Left renal cortex interstitium (tissue), 4 donors: ENCODE data around the gene UPF2. TPM values are rescaled to one million over a fixed set of nuclear protein-coding genes. Genes with fewer than 3 reads are reported as not detected.
A peak's percentile ranks its signal among the peaks of the same experiment; 100 is the strongest.

ENCODE experiments used
- DNase-seq, 4 donors: peaks; one replicate each; pipeline ENCODE4 v3.0.0-alpha.2; 2013; ENCODE audit warnings: low read depth in 4 of 4, low spot score in 2 of 4, missing footprints in 1 of 4
- polyA plus RNA-seq, 4 donors: library from polyadenylated mRNA; unstranded; fragments of 120-200 nt; gene quantifications; one replicate each; pipeline ENCODE4 v1.2.1, GENCODE V29; 2013; ENCODE audit not compliant: insufficient read length in 4 of 4

Gene UPF2
- polyA plus RNA-seq, 4 donors: 32.1 to 40.5 (median 37.3) TPM

DNA sequence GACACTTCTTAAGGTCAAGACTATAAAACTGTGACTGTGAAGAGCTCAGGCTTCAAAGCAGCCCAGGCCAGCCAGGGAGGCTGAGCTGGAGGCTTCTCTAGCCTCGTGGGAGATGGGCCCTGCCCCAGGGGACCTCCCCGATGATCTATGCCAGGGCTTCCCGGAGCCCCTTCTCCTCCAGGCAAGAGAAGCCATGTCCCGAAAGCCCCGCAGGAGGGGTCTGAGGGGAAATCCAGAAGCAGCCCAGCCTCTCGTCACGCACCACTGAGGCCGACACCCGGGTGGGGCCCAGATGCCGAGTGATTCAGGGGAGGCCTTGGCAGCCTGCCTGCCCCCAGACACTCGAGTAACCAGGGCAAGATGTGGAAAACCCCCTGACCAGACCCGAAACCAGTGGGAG is 155.8 kb downstream of the UPF2 start:
- no peak for DNase-seq

DNA sequence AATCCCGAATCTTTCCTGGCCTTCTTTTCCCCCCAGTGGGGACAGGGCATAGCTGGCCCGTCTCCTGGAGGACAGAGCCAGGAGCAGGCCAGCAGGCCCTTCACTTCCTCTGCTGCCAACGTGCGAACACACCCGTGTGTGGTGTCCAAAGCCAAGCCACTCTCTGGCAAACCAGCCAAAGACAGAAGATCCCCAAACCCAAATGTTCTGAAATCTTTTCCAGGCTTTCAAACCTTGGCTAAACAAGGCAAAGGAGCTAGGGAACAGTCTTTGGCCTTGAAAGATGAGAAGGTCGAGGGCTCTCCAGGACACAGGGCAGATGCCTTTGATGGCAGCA is 156.5 kb downstream of the UPF2 start:
- DNase-seq: no peak

DNA sequence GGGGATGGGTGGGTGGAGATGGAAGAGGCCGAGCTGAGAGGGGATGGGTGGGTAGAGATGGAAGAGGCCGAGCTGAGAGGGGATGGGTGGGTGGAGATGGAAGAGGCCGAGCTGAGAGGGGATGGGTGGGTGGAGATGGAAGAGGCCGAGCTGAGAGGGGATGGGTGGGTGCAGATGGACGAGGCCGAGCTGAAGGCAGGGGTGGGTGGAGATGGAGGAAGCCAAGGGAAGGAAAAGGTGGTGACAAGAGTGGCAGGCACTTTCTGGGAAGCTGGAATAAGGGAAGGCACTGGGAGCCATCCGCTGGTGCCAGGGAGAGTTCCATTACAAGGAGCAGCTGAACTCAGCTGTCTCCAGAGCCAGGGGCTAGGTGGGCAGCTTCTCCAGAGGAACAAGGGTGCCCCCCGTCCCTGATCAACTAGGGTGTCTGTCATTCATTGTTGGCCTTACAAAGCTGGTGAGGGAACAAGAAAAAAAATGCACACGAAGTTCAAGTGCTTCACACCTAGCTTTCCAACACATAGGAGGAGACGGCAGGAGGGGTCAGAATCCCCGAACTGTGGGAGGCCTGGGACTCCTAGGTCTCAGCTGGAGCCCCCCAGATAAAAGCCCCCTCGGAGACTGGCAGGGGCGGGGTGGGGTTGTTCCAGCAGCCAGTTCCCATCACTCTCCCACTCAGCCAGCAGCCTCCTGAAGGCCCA is 157.0 kb downstream of the UPF2 start:
- no peak for DNase-seq

DNA sequence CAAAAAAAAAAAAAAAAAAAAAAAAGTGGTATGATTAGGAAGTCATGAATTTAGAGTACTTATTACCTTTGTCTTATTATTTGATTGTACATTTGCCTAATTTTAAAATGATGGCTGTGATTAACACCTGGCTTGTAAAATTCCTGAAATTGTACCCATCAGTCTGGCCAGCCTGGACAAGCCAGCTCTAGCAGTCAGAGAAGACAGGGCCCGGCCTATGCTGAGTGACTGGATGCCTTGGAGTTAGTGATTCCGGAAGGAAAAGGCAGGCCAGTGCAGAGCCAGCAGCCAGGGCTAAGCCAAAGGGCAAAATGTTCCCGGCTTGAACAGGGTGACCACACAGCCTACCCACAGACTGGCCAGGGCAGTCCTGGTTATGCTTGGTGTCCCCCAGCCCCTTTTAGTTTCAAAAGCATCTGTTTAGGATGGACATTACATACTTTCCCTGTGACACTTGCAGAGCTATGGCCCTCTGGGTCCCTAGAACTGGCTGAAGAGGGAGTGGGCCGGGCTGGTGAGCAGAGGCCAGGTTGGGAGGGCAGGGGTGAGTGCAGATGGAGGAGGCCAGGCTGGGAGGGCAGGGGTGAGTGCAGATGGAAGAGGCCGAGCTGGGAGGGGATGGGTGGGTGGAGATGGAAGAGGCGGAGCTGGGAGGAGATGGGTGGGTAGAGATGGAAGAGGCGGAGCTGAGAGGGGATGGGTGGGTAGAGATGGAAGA is 157.7 kb downstream of the UPF2 start:
- no peak for DNase-seq

DNA sequence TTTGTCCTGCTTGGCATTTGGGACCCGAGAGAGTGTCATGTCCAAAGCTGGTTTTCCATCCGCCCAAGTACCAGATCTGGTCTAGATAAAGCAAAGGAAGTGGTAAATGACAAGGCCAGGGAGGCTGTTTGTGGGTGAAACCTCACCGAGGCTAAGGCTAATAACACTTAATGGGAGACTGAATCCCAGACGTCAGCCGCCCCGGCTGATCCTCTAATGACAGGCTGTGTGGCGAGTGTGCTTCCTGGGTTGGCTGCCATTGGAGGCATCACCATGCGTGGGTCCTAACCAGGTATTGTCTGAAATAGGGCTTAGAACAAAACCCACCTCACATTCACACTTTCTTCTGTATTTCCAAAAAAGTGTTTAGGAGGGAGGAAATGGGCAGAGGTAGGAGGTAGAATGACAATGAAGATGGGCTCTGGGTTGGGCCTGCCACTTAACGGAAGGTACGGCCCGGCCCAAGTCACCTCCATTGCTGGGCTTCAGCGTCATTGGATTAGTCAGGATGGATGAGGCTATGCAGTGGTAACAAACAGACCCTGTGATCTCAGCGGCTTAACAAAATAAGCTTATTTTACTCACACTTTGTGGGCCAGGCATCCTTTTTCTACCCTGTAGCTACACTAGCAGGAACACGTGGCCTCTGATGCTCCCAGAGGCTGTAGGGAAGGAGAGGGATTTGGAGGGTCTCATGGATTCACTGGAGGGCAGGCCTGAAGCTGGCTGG is 159.8 kb downstream of the UPF2 start:
- DNase-seq: no peak

DNA sequence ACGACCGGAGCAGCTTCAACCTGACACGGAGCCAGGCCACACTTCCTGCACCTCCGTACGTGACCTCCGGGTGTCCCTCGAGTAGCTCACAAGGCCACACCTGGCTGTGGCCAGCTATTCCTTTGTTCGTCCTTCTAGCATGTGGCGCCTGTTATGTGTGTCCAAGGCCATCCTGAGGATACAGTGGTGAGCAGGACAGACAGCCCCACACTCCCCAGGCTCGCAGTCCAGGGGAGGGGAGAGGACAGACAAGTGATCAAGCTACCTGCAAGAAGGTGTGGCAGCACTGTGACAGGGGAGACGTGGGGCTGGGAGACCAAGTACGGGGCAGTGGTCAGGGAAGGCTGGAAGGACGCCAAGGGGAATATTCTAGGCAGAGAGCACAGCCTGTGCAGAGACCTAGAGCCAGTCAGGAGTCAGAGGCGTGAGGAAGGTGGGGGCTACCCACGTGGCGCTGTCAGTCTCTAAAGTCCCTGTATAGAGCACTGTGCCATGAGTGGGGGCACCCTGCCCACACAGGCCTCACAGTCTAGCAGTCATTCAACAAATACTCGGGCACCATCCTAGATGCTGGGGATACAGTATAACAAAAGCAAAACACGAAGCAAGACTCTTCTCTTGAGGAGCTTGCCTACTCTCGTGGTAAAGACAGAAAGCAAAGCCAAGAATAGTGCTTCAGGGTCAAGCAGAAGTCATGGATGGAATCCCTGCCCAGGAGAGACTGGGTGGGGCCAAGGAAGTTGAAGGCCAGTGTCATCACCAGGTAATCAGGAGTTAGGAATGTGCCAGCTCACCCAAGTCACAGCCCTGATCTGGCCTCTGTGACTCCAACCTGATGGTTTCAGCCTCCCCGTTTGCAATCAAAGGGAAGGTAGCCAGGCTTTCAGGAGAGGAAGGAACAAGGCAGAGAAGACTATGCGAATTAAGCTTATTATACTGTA is 160.9 kb downstream of the UPF2 start:
- no peak for DNase-seq

DNA sequence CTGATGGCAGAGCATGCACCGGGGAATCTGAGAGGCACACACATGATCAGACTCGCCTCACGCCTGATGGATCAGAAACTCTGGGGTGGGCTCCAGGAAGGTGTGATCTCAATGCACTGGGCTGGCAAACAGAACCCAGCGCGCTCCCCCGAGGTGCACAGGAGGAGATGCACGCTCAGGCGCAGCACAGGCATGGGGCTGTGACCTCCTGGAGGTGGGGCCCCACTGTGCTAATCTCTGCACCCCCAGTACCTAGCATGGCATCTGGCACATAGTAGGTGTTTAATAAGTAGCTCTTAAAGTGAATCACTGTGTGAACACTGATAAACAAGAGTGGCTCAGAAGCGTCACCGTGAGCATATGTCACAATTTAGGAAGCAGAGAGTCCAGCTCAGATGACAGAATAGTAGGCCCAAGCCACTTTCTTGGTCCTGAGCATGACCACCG is 161.6 kb downstream of the UPF2 start:
- no peak for DNase-seq

DNA sequence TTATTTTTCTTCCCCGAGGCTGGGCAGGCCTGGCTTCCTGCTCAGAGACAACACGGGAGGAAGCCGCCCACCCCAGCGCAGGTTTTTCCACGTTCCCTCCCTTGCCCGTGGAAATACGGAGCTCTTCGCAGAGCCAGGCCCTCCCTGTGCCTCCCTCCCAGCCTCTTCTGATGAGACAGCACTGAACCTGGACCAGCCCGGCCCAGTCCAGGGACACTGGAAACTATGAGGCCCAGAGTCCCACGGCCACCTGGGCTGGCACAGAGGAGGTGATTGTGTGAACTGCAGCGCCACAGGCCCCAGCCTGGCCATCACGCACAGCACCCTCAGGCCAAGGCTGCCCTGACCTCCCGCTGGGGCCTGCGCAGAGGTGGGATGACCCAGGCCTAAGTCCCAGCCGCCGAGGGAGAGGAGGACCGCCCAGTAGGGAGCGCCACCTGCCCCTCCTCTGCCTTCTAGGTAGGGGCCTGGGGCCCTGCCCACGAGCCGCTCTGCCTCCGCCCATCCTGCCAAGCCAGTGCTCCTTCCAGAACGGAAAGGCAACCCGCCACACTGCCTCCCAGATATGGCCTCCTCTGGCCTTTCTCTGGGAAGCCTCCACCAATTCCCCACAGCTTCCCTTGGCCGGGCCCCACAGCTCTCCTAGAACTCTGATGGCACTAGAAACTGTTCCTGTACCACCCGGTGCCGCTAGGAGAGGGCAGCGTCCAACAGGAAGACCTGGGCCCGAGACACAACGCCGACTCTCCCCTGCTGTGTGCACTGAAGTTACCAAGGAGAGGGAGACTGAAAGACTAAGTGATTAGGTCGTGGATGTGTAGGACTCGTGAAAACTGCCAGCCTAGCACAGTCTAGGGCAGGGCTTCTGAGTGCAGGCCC is 162.2 kb downstream of the UPF2 start:
- DNase-seq: no peak

DNA sequence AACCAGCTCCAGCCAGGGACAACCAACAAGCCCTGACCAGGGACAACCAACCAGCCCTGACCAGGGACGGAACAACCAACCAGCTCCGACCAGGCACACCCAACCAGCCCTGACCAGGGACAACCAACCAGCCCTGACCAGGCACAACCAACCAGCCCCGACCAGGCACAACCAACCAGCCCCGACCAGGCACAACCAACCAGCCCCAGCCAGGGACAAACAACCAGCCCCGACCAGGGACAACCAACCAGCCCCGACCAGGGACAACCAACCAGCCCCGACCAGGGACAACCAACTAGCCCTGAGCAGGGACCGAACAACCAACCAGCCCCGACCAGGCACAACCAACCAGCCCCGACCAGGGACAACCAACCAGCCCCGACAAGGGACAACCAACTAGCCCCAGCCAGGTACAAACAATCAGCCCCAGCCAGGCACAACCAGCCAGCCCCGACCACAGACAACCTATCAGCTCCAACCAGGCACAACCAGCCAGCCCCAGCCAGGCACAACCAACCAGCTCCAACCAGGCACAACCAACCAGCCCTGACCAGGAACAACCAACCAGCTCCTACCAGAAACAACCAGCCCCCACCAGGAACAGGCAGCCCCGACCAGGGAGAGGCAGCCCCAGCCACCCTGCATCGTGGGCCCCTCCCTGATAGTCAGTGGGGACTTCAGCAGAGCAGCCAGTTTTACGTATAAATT is 163.1 kb downstream of the UPF2 start:
- no peak for DNase-seq

DNA sequence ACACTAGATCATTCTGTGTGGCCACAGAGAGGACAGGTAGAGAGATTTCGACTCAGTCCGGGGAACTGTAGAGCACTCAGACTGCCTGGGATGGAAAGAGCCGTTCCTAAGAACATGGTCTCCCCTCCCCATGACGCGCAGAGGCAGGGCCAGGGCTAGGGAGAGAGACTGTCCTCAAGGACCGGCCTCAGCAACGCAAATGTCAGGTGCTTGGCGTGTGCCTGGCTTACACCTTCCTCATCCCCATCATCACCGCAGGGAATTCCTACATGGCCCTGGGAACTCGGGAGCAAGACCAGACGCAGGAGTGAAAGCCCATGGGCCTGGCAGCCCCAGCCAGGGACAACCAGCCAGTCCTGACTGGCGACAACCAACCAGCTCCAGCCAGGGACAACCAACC is 163.8 kb downstream of the UPF2 start:
- no peak for DNase-seq

DNA sequence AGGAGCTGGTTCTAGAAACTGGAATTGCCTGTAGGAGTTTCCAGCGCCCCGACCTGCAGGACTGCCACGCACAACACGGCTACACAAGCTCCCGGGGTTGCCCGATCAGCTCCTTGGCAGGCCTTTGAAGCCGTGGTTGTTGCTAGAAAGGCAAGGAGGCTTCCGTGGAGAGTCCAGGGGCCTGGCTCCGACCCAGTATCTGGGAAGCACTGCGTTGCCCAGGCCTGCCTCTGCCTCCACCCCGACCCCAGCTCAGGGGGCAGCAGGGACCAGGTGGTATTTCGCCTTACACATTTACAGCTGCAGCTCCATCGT is 165.1 kb downstream of the UPF2 start:
- DNase-seq: no peak

DNA sequence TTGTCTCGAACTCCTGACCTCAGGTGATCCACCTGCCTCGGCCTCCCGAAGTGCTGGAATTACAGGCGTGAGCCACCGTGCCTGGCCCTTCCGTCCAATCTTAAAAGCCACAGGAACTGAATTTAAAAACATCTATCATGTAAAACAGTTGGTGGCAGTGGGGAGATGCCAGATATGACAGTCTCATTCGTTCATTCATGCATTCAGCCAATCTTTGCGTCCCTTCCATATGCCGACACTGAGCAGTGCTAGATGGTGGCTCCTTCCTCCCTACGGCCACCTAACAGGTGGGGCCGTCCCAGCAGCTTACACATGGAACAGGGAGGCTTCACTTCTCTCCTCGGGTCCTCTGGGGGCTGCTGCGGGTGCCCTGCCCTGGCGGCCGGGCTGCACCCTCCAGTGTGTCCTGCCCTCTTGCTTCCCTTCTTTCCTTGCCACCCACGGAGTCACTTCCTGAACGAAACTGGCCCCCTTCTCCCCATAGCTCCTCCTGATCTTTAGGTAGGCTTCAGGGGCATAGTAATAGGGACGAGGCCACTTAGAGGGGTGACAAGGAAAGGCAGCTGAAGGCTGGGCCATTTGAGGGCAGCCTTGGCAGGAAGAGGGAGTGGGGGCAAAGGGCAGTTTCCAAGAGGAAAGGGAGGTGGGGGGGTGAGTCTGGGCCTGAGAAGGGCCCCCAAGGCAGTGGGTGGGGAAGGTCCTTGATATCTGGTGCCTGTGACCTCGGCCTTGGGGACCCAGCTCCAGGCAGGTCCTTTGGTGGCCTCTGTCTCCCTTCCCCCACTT is 165.6 kb downstream of the UPF2 start:
- no peak for DNase-seq

DNA sequence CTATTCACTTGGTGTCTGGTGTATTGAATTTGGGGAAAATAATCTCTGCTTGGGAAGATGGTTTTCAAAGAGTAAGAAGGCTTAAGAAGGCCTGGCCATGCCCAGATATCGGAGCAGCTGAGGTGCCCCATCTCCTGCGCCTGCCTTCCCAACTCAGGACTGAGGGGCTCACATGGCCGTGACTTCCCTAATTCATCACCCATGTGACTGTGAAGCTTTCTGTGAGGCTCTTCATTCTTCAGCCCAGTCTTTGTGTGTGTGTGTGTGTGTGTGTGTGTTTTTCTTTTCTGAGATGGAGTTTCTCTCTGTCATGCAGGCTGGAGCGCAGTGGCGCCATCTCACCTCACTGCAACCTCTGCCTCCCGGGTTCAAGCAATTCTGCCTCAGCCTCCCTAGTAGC is 166.3 kb downstream of the UPF2 start:
- no peak for DNase-seq

DNA sequence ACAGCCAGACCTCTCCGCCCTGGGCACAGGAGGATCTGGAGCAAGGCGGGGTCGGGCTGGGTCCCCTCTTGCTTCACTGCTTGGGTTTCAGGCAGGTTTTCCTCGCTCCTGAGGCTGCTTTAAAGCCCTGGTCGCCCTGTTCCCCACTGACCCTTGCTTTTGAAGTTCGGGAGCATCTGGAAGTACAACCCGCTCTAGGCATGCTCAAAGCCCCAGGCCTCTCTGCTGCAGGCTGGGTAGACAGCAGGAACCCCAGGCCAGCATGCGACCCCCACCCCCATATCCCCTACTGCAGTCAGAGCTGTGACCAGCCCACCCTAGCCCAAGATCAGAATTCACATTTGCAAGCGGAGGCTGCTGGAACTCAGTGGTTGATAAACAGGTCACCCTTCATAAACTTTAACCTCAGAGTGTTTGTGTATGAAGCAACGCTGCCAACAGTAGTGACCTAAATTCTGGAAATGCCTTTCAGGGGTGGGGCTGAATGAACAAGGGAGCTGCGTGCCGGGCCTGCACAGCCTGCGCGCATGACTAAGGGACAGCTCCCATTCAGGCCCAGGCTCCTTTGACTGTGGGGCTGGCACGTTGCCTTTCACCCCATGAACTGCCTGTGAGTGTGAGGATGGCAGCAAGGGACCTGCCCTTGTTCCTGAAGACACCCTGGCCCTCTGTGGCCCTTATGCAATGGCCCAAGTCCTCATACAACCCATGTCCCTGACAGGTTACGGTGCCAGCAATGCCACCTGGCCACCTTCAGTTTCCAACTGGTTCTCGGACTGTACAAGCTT is 166.9 kb downstream of the UPF2 start:
- peak in 2 of 4 donors; percentile 61 to 80 for DNase-seq

DNA sequence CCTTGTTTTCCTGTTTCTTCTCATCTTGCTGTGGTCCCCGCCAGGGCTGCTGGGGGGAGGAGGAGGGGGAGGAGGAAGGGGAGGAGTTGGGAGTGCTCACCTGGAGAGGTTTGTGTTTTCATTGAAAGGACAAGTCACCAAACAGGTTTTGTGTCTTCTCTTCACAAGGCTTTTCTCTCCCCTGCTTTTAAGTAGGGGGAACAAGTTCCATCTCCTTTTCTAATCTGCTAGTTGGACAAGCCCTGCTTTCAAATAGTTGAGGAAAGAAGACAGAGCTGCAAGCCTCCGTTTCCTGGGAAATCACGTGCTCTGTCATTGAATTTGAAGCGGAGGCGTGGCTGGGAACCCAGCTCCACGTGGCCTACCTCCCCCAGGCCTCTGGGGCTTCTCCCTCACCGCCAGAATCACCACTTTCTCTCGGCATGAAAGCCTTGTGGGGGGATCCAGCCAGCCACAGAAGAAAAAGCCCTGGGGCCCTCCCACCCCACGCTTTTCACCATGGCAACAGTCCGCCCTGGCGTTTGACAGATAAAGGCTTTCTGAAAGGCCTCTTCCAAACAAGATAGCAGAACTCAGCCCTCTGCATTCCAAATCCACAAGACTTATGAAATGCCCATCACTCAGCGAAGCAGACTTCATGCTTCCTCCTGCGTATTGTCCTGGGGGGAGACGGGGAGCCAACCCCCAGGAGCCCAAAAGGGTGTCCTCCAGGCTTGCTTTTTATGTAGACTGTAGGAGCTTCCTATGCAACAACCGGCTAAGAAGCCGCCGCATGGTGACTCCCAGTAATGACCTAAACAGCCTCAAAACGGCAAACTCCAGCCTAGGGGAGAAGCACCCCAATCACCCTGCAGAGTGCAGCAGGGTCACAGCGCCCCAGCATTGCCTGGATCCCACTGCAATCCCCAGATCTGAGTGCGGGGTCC is 167.8 kb downstream of the UPF2 start:
- DNase-seq: peak; percentile 50 to 67 (median 65)

DNA sequence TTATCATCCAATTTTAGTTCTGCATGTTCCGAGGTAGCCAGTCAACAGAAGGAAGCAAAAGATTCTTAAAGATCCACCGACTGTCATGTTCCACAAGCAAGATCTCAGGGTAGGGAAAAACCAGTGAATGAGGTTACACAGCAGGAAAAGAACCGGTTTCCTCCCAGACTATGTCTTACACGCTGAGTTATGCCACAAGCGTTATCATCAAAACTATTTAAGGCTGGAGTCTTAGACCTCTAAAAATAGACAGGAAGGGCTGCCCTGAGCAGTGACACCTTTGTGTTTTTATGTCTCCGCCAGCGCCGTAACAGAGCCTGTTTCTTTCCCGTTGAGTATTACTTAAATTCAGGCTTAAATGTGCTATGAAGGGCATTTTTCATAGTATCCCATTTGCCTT is 171.1 kb downstream of the UPF2 start:
- DNase-seq: no peak
